ENCODE measurements around the gene TRIM2.
"Not testable (repeated sequence)": the region's sequence is repeated elsewhere in the genome, so short reads cannot be mapped to it uniquely, and the experiment has no call there.

TRIM2 gene

DNA sequence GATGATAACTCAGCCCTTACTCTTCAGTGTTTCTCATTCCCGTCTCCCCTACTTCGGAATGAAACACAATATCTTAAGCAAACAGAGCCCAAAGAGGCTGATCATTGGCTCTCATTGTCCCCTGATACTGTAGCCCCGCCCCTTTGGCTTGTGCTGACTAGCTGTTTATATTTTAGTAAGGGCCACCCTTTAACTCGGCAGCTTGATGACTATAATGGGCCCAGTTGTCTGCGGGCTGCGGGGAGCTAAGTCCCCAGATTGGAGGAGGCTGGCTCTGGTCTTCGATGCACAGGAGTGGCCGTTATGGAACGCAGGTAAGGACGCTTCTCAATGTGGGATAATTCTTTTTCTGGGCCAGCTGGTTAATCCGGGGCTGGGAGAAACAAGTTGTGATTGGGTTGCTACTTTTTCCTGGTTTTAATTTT lies at the start of gene TRIM2:
TSS of gene TRIM2 (plus strand) at position 197 of the 425 bp plus-strand sequence. CDS start at position 285, 88 bp downstream.
- no peak for DNase-seq (ENCODE audit: low read depth in 2 of 2)

DNA sequence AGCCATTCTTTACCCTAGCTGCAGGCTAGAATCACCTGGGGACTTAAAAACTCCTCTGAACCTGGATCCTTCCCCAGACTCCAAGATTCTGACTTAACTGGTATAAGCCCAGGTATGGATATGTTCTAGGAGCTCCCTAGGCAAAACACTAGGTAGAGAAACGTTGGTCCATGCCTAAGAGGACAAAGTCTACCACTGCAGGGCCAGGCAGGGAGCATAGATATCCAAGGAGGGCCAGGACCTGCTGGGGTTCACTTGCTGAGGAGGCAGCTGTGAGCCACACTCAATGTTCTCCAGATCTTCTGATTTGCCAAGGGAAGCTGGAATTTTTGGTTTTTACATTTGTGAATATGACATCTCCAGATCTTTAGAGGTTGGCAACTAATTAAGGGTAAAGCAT lies 48.6 kb upstream of the TRIM2 start:
- no peak for DNase-seq (ENCODE audit: low read depth in 2 of 2)

DNA sequence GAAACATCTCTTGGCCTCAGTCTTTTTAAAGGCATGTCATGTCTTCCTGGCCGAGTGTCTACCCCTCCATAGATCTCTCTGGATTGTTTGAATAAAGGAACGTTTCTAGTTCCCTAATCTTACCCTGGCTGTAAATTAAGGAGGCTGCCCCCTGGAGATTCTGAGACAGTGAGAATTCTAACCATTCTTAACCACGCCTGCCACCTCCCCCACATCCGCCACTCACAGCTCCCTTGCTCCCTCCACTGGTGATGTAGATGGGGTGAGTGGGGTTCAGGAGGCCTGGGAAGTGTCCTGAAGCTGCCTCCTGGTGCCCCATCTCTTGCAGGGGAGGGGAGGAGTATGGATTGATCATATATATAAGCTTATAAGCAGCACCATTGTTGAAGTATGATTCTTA lies 48.0 kb upstream of the TRIM2 start:
- no peak for DNase-seq (ENCODE audit: low read depth in 2 of 2)

DNA sequence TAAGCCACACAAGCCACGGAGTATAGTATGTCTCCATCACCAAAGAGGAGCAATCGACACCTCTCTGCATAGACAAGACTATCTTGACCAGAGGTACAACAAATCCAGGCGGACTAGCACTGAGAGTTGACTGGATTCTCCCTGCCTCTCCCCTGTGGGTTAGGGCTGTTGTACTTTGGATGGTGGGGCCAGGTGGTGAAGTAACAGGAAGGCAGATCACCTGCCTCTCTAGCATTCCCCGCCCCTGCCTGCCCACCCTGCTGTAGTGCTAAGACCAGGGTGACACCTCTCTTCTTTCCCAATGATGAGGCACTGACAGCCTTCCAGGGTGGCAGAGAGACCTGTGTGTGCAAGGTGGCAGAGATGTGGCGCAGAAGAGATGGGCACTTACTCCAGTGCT lies 47.5 kb upstream of the TRIM2 start:
- DNase-seq (ENCODE audit: low read depth in 2 of 2): no peak

DNA sequence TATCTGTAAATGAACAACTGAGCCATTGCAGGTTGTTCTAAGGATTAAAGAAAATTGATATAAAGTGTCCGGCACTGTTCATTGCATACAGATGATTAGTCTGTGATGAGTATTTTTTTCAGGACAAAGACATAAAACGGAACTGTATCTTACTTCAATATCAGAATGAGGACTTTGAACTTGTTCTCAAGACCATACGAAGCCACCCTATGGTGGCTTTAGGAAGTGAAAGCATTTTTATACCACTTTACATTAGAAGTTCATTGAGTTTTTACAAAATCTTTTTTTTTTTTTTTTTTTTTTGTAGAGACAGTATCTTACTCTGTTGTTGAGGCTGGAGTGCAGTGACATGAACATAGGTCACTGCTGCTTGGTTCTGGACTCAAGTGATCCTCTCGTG lies 45.2 kb upstream of the TRIM2 start:
- no peak for DNase-seq (ENCODE audit: low read depth in 2 of 2)

DNA sequence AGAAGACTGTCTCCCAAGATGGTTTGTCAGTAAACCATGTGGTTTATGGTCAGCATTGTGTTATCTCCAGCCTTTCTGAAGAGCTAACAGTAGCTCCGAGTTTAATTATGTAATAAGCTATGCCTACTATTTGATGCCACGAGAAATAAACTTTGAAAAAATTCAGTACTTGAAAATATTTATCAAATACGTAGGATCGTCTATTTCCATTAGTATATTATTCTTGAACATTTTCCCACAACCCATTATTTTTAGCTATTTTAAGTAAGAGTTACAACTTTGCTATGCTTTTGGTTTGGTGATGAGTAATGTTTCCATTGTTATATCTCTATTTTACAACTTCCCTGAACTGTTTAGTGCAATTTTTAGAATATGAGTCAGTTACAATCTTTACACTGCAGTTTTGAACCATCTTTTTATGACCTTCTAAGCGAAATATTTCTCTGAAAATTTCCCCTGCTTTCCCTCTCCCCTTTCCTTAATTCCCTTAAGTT lies 44.5 kb upstream of the TRIM2 start:
- no peak for DNase-seq (ENCODE audit: low read depth in 2 of 2)

DNA sequence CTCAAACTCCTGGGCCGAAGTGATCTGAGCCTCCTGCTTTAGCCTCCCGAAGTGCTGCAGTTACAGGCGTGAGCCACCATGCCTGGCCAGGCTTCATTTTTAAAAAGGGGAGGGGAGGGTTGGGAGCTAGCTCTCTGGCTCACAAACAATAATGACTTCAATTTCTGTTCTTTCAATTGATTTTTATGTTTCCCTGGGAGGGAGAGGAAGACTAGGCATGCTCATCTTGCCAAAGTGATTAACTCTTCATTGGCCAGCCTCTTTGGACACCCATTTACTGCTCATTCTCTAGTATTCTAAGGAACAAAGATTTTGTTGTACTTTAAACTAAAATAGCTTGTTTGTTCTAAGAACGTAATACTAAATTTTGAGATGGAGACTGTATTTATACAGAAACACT lies 43.4 kb upstream of the TRIM2 start:
- no peak for DNase-seq (ENCODE audit: low read depth in 2 of 2)

DNA sequence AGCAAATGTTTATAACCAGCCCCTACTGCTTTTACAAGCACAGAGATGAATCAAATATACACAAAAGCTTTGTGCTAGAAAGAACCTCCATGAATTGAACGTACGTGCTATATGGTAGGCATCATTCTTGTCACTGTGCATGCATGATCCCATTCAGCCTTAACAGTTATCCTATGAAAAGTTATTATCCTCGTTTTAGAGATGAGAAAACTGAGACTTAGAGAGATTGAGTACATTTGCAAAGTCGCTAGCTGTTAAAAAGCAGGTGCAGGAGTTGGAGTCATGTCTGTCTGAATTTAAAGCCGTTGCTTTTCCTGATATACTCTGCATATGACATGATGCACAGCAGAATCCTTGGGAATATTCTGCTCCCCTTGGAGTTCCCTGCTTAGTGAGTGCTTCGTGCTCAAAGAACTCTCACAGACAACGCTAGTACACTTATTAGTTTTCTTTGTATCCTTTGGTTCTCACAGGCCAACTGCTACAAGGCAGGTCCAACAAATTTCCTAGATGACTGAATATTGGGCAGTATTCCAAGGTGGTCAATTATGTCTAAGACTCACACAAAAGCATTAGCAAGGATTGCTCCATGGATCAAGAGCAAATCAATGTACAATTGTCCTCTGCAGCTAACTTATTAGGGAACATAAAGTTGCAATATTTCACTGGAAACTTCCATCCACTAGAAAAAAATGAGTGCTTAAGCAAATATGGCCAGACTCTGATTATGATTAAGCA lies 42.8 kb upstream of the TRIM2 start:
- DNase-seq (ENCODE audit: low read depth in 2 of 2): no peak

DNA sequence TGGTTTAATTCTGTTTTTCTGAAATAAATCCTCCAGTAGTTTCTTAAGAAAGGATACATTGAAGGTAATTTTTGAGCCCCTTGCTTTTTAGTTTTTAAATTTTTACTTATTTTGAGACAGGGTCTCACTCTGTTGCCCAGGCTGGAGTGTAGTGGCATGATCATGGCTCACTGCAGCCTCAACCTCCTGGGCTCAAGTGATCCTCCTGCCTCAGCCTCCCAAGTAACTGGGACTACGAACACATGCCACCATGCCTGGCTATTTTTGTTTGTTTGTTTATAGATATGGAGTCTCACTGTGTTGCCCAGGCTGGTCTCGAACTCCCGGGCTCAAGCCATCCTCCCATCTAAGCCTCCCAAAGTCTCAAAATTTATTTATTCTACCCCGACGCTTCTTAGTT lies 39.0 kb upstream of the TRIM2 start:
- DNase-seq (ENCODE audit: low read depth in 2 of 2): not testable (repeated sequence)

DNA sequence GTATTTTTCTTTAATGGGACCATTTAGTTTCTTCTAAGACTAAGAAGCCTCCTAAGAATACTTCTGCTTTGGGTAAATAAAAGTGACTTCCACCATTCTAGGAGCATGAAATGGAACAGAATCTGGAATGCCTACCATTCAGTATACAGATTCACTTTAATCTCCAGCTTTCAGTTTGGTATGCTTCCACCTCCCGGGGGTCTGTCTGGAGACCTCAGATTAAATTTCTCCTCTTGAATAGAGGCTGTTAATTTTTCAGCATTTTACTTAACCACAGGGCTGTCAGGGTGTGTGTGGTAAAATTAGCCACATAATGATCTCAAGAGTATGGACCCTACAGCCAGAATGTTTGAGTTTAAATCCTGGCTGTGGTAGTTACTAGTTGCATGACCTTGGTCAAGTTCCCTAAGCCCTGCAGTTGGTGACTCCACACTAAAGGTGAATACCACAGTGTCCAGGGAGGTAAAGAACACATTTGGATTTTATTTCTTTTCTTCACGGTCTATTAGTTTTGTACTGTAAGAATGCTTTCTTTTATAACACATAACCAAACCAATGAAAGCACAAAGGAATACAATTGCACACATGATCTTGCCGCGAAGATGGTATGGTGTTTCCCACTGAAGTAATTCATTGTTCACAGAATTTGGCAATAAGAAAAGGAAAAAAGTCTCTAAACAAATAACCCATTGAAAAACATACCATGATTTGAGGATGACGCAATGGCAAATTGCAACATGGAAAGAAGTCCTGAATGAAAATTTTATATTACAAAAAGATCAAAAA lies 37.3 kb upstream of the TRIM2 start:
- no peak for DNase-seq (ENCODE audit: low read depth in 2 of 2)

DNA sequence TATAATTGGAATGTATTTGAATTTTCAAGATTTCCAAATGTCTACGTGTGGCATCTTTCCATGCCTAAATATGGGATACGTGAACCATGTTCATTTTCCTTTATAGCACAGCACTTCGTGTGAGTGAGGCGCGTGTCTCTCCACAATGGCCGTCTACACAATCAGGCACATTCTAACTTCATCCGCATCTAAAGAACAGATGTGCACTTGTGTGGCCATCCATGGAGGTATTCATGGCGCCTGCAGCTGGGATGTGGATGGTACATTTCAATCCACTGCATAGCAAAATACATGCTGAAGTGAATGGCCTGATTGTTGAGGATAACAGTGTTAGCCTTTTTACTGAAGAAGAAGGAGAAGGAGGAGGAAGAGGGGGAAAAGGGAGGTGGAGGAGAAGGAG lies 34.5 kb upstream of the TRIM2 start:
- DNase-seq (ENCODE audit: low read depth in 2 of 2): no peak

DNA sequence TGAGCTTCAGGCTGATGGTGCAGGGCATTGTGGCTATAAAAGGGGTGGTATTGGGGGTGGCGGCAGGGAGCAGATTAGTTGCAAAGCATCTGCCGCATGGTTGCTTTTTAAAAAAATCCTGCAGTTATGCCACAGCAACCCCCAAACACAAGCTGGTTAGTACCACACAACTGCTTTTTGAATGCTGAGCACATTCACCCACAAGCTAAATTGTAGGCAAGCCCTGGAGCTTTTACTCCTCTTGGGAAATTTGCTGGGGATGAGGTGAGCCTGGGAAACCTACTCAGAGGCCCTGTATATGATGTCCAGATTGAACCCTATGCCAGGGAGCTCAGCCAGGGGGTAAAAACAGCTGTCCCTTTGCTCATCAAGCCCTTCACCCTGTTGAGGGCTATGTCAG lies 33.8 kb upstream of the TRIM2 start:
- no peak for DNase-seq (ENCODE audit: low read depth in 2 of 2)

DNA sequence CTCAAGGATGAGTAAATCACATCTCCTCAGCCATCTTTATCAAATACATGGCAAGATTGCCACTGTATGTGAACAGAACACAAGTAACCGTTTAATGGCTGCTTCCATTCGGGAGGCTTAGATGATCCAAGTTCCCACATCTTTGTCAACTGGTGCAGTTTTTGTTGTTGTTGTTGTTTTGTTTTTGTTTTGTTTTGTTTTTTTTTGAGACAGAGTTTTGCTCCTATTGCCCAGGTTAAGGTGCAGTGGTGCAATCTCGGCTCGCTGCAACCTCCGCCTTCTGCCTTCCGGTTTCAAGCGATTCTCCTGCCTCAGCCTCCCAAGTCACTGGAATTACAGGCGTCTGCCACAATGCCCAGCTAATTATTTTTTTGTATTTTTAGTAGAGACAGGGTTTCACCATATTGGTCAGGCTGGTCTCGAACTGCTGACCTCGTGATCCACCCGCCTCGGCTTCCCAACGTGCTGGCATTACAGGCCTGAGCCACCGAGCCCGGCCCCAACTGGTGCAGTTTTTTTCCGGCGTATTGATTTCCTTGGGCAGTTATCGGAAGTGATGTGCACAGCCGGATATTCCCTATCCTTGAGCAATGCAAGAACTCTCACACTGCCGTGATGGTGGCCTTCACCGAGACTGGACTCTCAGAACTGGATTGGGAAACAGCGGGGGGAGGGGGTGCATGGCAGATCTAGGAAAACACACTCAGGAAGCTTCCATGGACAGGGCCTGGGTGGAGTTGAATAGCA lies 29.2 kb upstream of the TRIM2 start:
- no peak for DNase-seq (ENCODE audit: low read depth in 2 of 2)

DNA sequence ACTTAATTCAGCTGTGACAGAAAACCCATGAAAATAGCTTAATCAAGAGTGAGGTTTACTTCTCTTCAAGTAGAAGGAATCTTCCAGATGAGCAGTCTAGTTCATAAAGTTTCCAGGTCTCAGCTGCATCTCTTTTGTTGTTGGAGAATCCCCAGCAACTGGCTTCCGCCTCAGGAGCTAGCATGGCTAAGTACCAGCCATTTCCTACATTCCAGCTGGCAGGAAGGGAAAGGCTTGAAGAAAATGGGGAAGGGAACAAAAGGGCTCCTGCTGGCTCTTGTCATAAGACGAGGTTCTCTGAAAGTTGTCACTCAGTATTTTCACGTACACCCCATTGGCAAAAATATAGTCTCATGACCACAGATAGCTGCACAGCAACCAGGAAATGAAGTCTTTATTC lies 27.3 kb upstream of the TRIM2 start:
- DNase-seq (ENCODE audit: low read depth in 2 of 2): no peak

DNA sequence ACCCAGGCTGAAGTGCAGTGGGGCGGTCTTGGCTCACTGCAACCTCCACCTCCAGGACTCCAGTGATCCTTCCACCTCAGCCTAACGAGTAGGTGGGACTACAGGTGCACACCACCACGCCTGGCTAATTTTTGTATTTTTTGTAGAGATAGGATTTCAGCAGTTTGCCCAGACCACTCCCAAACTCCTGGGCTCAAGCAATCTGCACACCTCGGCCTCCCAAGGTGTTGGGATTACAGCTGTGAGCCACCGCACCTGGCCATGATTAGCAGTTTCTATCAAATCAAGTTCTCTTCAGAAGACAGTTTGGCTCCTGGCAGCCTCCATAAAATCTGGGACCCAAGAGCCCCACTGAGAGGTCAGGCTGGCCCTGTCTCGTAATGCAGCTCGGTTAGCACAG lies 26.4 kb upstream of the TRIM2 start:
- DNase-seq (ENCODE audit: low read depth in 2 of 2): no peak

DNA sequence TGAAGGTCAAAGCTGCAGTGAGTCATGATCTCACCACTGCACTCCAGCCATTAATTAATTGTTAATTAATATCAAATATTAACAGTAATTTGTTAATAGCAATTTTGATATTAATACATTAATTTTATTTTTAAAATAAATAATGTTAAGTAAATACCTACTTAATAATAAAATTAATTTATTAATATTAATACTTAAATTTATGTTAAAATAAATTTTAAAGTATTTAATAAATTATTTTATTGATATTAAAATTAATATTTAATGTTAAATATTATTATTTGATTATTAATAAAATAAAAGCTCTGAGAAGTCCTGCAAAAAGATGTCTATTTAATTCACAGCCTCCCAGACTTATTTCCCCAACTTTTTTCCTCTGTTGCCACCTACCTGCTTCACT lies 25.1 kb upstream of the TRIM2 start:
- DNase-seq (ENCODE audit: low read depth in 2 of 2): no peak

DNA sequence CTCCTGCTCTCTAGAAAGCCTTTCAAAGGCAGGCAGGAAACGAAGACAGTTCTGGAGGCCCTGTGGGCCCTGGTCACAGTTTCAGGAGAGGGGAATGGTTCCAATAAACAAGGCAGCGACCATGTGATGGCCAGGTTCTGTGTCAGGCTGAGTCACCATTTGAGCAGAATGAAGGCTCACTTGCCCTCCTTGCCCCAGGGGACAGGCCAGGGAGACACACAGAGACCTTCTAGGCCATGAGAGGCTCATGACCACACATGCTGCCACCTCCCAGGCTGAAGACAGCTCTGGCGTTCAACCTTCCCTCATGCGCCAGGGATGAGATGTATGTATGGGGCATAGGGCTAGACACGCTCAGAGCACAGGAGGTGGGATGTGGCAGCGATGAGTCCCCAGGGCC lies 22.9 kb upstream of the TRIM2 start:
- no peak for DNase-seq (ENCODE audit: low read depth in 2 of 2)

DNA sequence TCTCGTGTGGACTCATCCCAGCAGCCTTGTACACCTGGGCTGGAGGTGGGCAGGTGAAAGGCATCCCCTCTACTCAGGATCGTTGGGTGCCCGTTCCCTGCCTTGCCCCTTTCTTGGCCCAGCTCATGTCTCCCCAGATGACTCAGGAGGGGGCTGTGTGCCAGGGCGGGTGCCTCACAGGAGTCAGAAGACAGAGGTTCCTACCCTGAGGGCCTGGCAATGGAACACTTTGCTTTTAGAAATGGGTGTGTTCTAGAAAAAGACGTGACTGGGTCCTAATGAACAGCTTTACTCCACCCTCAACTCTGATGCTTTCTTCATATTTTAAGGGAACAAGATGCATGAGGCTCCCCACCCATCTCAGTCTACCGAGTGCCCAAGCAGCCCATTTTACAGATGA lies 22.5 kb upstream of the TRIM2 start:
- DNase-seq (ENCODE audit: low read depth in 2 of 2): no peak

DNA sequence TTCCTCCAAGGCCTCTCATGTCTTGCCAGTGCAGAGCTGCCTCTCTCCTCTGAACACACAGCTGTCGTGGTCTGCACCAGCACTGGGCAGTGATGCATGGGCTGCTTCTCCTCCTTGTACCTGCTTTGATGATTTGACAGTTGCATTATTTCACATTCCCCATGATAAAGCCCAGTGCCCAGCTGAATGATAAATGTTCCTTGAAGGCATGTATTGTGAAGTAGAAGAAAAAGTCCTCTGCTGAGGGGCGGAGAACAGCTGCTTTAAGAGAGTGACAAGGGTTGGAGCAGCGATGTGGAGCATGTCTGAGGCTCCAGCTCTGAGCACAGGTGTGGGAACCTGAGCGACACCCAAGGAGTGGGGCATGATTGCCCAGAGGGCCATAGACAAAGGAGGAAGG lies 21.1 kb upstream of the TRIM2 start:
- no peak for DNase-seq (ENCODE audit: low read depth in 2 of 2)

DNA sequence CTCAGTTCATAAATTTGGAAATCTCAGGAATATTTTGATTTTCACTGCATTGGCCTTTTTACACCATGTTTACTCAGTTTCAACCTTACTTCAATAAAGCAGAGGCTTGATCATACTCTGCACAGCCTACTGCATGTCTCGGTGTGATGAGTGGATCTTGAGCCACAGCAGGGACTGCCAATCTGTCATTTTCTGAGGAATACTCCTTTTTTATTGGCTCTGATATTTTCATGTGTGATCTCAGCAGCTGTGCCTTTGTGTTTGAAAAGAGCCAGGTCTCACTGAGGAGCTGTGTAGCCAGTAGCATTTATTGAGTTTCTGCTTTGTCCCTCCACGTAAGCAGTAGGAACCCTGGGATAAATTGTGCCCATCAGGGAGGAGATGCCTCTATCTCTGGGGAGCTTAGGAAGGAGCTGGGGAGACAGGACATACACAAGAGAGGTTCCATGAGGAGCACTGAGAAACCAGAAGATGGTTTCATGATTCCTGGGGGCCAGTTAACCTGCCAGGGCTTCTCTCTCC lies 18.9 kb upstream of the TRIM2 start:
- DNase-seq (ENCODE audit: low read depth in 2 of 2): no peak

DNA sequence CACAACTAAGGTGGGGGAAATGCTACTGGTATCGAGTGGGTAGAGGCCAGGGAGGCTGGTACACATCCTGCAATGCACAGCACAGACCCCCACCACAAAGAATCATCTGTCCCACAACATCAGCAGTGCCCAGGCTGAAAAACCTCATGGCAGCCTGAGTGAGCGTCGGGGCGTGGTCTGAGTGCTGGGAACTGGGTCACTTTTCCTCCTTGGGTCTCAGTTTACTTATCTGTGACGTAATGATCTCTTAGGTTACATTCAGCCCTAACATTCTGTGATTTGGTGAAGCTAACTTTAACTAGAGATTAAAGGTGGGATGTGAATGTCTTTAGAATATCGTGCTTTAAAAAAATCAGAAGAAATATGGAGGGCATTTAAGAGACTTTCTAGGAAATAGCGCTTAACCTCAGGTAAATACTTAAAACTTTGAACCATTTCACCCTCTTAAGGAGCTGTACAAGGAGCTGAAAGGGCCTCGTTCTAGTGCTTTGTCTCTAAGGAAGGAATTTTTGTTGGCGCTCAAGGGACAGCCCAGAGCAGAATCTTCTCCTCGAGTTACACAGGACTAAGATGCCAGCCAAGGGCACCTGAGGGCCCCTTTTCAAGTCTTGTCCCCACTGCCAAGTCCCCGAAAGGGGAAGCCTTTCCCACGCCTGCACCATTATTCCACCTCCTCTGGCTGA lies 18.1 kb upstream of the TRIM2 start:
- DNase-seq (ENCODE audit: low read depth in 2 of 2): no peak
